CD4-positive, alpha-beta T cell treated with Interleukin-6 for 4 hours (primary cell): ENCODE results near the gene FAH.

Experiments
- DNase-seq: peaks from one replicate; pipeline ENCODE4 v3.0.0-alpha.2; 2020; ENCODE audit warnings: mixed read lengths

The FAH gene

DNA sequence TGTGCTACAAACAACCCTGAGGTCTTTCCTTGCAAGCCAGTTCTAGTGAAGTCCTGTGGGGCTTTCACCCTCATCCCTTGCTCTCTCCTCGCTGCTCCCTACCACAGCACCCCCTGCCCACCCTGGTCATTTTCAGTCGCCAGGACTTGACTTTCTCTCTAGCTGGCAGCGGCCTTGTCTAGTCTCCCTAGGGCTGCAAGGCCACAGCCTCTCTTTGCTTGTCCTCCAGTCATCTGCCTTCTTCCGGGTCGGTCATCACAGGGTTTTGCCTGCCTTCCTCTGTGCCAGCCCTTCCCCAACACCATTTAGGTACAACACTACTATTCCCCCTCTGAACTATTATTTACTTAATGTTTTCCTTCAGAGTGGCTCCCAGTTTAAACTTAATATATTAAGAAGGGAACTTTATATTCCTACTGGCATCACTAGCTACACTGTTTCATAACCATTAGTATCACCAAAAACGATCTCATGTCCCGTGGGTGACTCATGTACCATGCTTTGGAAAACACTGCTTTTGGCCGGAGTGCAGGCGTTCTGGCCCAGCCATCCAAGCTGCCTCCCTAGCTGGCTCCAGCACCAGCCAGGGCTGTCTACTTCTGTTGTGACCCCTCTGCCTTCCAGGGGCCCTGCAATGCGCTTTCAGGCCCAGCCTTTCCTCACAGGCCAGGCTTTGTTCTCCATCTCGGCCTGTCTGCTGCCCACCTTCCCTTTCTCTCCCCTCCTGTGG lies 21.4 kb downstream of the FAH start:
- DNase-seq: no peak

DNA sequence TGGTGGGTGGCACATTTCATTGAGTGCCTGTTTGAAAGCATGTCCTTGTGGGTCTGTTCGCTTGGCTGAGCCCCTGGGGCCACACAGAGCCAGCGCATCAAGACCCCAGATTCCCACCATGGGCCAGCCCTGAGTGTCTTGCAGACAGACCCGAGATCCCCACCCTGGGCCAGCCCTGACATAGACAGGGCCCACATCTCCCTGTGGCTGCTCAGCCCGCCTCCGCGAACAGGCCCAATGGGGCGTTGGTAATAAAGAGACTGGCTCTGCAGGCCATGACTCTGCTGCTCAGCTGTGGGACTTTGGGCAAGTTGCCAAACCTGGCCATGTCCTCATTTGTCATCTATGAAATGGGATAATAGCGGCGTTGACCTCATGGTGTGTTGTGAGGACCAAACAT lies 22.6 kb downstream of the FAH start:
- DNase-seq: no peak

DNA sequence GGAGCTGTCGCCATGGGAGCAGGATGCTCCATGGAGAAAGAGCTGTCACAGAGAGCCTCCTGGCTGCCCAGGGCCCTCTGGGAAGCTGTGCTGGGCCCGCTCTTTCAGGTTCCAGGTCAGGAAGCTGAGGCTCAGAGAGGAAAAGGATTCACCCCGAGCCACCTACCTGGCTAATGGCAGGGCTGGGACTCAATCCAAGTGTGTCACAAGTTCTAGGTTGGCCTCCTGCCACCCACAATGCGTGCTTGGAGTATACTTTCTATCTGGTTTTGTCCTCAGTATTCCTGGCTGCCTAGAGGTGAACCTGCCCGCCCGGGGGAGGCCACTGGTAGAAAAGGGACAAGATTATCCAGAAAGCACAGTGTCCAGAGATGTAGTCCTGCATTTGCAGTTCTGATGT lies 23.6 kb downstream of the FAH start:
- no peak for DNase-seq

DNA sequence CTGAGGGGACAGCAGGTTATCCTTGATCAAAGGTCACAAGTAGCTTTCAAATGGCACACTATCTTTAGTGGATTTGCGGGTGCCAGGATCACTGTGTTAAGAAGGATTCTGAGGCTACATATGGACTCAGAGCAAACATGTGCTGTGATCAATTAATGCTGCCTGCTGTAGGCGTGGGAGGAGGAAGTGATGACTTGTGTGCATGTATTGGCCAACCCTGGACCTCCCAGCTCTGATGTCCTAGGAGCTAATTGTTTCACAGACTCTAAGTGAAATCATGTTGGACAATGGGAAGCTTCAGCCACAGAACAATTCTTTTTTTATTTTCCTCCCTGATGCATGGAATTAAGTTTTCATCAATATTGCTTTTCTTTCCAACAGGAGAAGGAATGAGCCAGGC lies 24.4 kb downstream of the FAH start:
- no peak for DNase-seq

DNA sequence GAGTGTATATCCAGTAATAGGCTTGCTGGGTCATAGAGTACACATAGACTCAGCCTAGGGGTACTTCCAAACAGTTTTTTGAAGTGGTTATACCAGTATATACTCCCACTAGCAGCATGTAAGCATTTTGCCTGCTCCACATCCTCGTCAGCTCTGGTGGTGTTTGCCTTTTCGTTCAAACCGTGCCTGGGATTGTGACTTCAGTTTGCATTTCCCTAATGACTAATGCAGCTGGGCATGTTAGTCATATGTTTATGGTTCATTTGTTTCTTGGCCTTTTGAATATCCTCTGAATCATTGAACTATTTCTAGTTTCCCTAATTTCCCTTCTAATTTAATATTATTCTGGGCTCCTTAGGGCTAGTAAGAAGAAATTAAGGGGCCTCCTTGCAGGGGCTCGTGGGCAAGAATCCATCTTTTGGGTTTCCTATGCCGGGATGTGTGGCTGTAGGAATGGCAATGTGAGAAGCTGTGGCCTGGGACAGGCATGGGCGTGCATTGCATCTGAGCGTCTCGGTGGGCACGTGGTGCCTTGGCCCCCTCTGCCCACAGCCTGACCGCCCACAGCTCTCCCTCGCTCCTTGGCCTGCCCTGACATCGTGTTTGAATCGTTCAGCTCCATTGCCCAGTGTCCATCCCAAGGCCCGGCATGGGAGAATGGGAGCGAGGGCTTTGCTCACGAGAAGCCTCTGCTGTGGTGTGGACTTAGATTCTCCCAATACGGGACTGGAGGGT lies 26.4 kb downstream of the FAH start:
- DNase-seq: no peak

DNA sequence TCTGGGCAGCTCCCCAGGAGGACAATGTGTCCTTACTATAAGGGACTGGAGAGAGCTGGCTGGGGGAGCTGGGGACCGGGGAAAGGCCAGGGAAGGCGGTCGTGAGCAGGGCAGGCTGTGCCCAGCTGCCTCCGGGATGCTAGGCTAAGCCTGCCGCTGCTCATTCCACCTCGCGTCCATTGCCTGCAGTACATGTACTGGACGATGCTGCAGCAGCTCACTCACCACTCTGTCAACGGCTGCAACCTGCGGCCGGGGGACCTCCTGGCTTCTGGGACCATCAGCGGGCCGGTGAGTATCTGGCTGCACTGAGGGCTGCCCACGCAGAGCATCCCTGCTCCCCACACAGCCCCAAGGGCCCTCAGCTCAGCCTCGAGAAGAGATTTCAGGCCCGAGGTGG lies 27.1 kb downstream of the FAH start:
- no peak for DNase-seq

DNA sequence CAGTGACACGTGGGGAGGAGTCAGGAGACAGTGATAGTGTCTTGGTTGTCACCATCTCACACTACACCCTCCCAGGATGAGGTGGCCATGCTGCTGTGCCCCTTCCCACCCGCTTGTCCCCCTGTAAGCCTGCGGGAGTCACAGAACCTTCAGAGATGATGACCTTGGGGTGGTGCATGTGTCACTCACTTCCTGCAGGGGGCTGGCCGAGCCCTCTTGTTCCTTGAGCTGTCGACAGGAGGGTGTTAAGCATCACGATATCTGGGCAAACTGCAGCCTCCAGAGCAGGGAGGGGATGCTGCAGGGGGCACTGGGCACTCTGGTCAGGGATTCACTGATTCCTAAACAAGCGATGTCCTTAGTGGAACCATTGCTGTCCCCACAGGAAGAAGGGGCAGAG lies 27.7 kb downstream of the FAH start:
- DNase-seq: no peak

DNA sequence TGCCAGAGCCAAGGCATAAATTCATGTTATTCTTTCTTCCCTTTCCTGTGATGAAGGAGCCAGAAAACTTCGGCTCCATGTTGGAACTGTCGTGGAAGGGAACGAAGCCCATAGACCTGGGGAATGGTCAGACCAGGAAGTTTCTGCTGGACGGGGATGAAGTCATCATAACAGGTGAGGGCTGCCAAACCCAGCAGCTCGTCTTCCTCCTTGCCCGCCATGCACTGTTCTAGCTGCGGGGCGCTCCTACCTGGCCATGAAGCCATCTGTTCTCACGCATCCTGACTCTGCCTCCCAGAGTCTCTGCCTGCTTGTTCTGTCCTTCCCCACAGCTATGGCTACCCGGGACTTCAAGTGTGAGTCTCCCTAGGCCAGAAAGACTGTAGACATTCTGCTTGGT lies 28.2 kb downstream of the FAH start:
- DNase-seq: no peak

DNA sequence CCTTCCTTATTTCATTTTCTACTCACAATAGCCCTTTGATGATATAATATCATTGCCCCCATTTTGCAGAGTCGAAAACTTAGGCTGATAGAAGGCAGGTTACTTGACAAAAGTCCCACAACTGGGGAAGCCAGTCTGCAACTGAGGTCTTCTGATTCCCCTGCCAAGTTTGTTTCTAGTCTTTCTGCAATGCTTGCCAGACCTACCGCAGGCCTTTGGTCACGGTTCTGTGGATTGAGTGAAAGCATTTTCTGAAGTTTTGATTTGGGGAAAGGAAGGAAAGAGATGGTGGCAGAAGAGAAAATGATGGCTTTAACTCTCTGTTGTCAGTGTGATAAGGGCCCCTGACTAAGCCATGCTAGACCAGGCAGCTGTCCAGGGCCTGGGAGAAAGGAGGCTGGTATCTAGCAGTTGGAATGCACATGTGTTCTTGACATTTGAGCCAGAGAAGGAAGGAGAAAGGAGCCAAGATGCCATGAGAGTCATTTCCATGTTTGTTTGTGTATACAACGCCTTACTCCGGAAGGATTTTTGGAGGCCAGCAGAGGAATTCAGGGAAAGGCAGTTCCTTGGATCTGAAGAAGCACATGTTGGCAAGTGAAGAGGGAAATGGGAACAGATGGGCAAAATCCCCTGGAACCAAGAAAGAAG lies 29.9 kb downstream of the FAH start:
- DNase-seq: no peak

DNA sequence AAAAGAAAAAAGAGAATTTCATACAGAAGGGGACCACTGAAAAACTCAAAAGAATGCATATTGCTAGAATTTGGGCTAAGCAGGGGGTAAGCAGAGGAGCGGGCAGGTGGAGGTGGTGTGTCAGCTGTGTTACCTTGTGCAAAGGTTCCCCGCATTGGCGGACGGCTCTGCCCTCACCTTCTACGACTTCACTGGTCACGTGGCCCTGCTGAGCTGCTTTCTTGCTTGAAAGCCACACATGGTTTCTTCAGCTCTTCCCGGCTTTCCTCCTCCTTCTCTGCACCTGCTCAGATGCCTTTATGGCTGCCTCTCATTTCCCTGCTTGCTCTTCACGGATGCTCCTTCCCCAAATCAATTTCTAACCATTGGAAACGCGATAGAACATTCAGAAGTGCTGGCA lies 30.5 kb downstream of the FAH start:
- no peak for DNase-seq

DNA sequence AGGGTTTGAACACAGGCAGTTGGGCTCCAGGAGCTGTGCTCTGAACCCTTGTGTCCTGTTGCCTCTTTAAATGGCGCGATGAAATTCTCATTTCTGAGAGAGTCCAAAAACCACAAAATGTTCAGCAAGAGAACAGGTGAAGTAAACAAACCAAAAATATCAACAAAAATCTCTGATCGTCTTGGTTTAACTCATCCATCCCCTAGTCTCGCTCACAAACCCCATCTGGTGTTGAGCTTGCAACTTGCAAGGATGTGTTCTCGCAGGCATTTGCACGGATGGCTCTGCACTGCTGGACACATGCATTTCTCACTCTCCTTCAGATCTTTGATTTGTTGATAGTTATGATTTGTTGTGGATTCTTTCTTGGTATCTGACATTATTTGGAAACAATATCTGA lies 31.1 kb downstream of the FAH start:
- DNase-seq: no peak

DNA sequence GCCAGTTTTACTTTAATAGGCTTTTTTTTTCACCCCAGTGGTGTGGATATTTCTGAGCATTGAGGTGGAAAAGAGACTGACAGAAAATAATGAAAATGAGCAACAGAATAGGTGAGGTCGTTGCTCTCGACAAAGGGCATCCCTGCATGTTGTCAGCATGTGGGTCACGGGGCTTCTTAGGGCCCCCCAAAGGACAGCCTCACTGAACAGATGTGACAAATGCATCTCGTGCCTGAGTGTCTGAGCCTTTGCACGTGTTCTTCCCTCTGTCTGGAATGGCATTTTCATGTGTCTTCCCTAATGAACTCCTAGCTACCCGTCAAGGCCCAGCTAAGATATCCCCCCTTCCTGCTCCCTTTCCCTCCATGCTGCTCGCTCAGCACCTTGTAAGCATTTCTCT lies 31.8 kb downstream of the FAH start:
- no peak for DNase-seq

DNA sequence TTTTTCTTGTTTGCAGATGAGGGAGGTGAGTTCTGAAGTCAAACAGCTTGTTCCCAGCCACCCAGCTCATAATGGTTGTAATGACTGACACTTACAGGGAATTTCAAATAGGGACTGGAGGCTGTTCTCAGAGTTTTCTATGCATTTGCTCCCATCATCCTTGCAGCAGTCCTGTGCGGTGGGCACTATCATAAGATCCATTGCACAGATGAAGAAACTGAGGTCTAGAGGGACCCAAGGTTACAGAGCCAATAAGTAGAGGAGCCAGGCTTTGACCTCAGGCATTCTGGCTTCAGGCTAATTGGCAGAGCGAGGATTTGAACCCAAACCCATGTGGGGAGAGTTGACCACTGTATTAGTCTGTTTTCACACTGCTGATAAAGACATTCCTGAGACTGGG lies 32.4 kb downstream of the FAH start:
- DNase-seq: no peak

DNA sequence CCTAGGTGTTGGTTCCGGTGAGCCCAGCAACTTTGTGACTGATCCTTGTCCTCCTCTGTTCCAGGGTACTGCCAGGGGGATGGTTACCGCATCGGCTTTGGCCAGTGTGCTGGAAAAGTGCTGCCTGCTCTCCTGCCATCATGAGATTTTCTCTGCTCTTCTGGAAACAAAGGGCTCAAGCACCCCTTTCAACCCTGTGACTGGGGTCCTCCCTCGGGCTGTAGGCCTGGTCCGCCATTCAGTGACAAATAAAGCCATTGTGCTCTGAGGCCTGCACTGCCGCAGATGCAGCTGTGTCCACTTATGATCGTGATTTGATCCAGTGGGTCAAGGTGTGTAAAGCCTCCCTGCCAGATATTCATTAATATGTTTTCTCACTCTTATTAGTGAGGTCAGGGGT lies 33.3 kb downstream of the FAH start:
- DNase-seq: no peak

DNA sequence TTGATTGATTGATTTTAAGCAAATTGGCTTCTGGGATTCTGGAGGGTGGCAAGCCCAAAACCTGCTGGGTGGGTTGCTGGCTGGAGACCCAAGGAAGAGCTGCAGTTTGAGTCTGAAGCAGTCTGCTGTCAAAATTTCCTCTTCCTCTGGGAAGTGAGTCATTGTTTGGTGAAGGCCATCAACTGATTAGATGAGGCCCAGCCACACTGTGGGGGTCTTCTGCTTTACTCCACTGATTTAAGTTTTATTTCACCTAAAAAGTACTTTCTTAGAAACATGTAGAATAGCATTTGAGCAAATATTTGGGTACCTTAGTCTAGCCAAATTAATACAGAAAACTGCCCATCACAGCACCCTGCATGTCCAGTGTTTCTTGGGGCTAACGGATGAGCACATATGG lies 33.8 kb downstream of the FAH start:
- DNase-seq: no peak

DNA sequence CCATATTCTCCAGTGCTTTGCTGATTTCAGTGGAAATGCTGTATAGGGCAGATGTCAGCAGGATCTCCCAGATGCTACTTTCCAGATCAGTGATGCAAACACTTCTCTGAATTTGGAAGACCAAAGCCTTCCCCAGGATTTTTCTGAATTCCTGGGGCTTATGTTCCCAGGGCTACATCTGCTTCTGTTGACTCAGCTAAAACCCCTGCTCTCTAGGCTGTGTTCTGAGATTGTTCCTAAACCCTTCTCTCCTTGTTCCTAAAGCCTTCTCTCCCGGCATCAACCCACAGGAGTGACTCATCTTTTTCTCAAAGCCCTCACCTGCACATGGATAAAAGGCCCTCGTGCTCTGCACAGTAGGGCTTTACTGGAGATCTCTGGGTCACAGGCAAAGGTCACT lies 35.5 kb downstream of the FAH start:
- DNase-seq: no peak

DNA sequence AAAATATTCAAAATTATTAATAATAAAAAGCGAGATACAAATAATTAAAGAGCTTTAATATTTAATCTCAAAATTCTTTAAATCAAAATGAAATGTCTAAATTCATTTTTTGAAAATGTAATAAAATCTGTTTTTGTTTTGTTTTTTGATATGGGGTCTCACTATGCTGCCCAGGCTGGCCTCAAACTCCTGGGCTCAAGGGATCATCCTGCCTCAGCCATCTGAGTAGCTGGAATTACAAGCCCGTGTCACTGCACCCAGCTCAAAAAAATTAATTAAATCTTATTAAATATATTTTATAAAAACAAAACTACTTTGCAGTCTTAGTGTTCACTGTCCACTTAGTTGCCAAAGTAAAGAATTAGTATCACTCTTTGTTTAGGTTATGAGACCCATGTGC lies 38.4 kb downstream of the FAH start:
- DNase-seq: no peak

DNA sequence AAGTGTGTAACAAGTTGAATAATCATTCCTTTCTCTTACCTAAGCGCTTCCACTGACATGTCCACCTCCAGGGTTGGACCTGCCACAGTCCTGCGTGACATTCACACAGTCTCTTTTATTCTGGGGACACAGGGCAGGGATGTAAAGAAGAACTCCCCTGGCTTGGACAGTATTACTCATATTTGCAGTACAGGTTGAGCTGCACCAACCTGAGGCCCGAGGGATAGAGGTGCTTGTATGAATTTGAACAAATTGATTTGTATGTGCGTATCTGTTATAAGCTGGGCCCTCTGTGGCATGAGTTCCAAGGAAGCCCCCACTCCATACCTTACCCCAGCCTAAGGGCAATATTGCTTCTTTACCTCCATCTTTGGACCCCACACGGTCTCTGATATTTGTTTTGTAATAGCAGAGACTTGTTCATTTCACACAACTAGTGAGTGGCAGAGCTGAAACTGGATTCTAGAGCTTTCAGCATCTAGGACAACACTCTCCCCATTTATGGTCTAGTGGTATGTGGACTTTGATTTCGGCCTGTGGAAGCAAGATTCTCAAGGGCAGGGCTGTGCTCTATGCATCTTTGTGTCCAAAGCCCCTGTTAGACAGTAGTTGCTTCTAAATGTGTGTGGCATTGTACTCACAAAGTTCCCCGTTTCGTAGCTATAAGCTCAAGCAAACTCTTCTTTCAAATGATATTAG lies 39.2 kb downstream of the FAH start:
- DNase-seq: no peak

DNA sequence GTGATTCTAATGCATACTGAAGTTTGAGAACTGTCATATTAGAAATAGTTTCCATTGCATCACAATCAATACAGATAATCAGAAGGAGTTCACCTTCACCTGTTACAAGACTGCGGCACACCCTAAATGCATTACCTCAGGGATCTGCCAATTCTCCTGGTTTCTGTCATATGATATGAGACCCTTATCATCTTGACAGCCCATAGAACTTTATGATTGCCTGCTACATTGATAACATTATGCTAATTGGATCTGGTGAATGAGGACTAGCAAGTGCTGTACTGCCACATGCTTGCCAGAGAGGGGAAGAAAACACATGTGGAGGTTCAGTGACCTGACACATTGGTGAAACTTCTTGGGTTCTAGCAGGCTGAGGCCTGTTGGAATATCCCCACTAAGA lies 41.4 kb downstream of the FAH start:
- no peak for DNase-seq

DNA sequence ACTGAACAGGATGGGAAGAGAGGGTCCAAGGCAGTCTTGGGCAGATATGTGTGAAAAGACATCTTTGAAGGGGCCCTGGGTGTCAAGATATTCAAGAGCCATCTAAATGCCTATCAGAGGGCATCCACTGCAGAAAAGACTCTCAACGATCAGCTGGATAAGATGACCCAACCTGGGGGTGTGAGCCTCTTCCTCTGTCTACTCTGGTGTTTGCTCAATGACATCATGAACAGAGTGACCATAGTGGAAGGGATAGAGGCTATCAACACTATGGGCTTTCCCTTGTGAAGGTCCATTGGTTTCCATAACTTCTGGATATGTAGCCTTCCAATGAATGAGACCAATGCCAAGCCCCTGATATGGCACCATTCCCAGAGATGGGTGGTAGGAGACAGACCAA lies 42.1 kb downstream of the FAH start:
- DNase-seq: no peak

DNA sequence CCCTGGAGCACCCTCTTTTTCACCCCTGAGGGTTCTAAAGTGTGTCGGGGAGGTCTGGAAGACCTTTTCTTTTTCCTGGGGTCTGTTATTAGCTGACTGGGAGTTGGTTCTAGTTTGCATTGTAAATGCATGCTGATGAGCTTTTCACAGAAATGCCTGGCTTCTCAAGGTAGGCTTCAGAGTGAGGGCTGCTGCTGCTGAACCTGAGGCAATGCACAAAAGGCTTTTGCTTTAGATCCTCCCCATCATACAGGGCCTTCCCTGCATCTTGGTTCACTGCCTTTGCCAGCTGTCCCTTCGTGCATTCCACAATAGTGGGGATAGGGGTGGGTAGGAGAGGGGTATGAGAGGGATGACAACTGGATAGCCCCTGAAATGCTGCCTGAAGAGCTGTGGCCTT lies 46.6 kb downstream of the FAH start:
- DNase-seq: no peak

DNA sequence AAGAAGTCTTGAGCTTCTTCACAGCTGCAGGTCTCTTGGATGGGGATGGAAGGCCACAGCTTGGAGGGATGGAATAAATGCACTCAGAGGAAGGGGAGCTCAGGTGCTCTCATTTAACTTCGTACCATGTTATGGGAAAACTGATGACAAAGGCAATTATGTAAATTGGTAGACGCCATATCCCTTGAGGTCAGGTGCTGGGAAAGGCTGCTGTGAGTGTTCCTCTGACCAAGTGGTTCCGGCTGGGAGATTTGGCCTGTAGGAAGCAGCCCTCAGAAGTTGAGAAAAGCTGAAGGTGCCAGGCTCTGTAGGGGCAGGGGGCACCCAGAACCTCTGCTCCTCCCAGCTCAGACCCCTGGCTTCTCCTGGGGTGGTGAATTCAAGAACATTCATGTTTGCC lies 47.1 kb downstream of the FAH start:
- DNase-seq: no peak

DNA sequence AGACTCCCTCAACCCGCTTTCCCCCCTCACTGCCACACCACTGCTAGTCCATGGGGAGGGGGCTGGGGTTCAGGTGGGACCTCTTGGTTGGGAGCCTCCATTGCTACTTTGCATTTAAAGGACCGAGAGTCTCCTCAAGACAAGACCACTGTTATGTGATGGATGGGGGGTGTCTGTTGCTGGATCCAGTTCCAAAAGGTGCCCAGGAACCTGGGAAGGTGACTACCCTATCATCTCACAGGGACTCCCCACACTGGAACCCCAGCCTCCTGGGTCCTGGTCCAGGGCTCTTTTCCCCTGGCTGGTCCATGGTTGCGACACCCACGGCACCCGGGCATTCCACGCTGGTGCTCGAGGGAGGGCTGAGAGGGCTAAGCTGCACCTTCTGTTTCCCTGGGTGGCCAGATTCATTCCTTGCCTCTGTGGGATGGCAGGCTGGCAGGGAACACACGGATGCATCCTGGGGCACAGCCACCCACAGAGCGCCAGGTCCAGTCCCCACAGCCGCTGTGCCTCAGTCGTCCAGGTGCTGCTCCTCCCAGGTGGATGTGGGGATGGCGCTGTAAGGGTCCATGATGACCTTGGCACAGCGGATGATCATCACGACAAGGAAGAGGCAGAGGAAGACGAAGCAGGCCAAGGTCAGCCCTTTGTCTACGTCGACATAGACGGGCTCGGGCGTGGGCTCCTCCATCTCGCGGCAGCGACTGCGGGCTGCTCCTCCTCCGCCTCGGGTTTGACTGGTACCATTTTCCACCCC lies 48.6 kb downstream of the FAH start:
- DNase-seq: no peak
